Measurements from ENCODE around the gene CCNQ.

Gene CCNQ

DNA sequence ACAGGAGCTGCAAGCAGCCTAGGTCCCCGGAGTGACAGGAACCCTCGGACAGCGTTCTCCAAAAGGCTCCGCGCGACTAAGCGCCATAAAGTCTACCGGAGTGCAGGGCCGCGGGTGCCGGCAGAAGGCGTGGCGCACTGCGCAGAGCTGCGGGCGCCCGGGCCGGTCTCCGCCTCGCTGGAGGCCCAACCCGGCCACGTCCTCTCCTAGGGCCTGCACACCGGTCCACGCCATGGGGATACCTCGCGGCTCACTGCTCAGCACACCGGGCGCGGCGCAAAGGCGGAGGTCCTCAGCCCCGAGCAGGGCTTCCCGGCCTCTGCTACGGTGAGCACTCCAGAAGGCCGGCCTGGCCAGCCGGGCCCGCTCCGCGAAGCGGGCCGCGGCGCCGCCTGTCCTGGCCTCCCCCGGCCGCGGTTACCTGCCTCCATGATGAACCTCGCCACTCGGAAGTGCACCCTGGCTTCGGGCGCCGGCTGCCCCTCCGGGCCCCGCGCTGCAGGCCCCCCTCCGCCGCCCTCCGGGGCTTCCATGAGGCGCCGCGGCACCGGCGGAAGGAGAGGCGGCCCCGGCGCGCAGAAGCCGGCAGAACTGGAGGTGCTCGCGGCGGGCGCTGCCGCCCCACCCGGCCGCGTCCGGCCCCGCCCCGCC, at the start of gene CCNQ:
CCNQ (minus strand) TSS at position 599 of the 651 bp plus-strand sequence; CDS start at position 533, 66 bp downstream.
- Histone ChIP-seq H3K9me3 (ENCODE audit: control insufficient read depth, insufficient read depth, low read depth, low read length) (no peaks in the 10 kb centered on the region), H3K27ac (ENCODE audit: extremely low read depth, low read depth, low read length) (peak within 1 kb of the TSS; percentile 65; the same call in 1 of the 2 replicates), H3K36me3 (ENCODE audit: control insufficient read depth in 2 of 2, insufficient read depth in 1 of 2, low read length in 2 of 2) (peaks cover 0 to 33% of the 10 kb centered on the region in 2 experiments; a peak in 2 of 3 replicates), H3K4me1 (ENCODE audit: control insufficient read depth, insufficient read depth, low read length) (no peaks in the 10 kb centered on the region), H3K4me3 (ENCODE audit: low read depth, low read length) (peak within 1 kb of the TSS; percentile 63)
- ChIA-PET CTCF (interaction anchor here (0.7 to 1.4 kb wide), 4 partner anchors 38 to 637 kb away, joined by 3 to 5 read pairs (median 4); no protein-coding TSS in a partner anchor), POLR2A (interaction anchor here (0.5 to 1.4 kb wide), 4 partner anchors 47 to 640 kb away, joined by 3 to 4 read pairs (median 4); partner anchors contain the start of gene DUSP9)
- TF ChIP-seq ZNF792 (tag by site-specific recombination; IDR thresholded peaks at IDR 0.05) (no peak), ZNF670 (tag by site-specific recombination; IDR thresholded peaks at IDR 0.05; ENCODE audit: low read depth) (no peak), ZBTB20 (tag by site-specific recombination; IDR thresholded peaks at IDR 0.05) (peak; percentile 58; the same call in 1 of the 2 replicates), ZNF423 (tag by site-specific recombination; IDR thresholded peaks at IDR 0.05) (no peak), ZNF473 (tag by site-specific recombination; IDR thresholded peaks at IDR 0.05) (no peak), OVOL3 (tag by site-specific recombination; IDR thresholded peaks at IDR 0.05) (no peak), ZBTB48 (tag by site-specific recombination; IDR thresholded peaks at IDR 0.05) (no peak), ZNF146 (tag by site-specific recombination; IDR thresholded peaks at IDR 0.05) (no peak), GLIS2 (tag by site-specific recombination; IDR thresholded peaks at IDR 0.05) (peak; percentile 36; the same call in 1 of the 2 replicates), ZNF48 (tag by site-specific recombination; IDR thresholded peaks at IDR 0.05) (no peak), ZNF221 (tag by site-specific recombination; IDR thresholded peaks at IDR 0.05; ENCODE audit: borderline replicate concordance) (no peak), SP3 (tag by site-specific recombination; IDR thresholded peaks at IDR 0.05) (peak; percentile 26; the same call in 1 of the 2 replicates), ZNF184 (tag by site-specific recombination; IDR thresholded peaks at IDR 0.05) (no peak), ZNF426 (tag by site-specific recombination; IDR thresholded peaks at IDR 0.05) (no peak), ZBTB1 (tag by site-specific recombination; IDR thresholded peaks at IDR 0.05) (no peak), SETDB1 (IDR thresholded peaks at IDR 0.05; ENCODE audit: insufficient read length, low read length) (no peak), ZNF600 (tag by site-specific recombination; IDR thresholded peaks at IDR 0.05) (0 out of 2 replicates have a peak, but pooled peaks have one; percentile 56), ZNF174 (tag by site-specific recombination; IDR thresholded peaks at IDR 0.05) (no peak)
- TF ChIP-seq, protein P1, sequence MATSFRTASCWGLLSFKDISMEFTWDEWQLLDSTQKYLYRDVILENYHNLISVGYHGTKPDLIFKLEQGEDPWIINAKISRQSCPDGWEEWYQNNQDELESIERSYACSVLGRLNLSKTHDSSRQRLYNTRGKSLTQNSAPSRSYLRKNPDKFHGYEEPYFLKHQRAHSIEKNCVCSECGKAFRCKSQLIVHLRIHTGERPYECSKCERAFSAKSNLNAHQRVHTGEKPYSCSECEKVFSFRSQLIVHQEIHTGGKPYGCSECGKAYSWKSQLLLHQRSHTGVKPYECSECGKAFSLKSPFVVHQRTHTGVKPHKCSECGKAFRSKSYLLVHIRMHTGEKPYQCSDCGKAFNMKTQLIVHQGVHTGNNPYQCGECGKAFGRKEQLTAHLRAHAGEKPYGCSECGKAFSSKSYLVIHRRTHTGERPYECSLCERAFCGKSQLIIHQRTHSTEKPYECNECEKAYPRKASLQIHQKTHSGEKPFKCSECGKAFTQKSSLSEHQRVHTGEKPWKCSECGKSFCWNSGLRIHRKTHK (tag by site-specific recombination; IDR thresholded peaks at IDR 0.05), result no peak
- TF ChIP-seq, protein P2, sequence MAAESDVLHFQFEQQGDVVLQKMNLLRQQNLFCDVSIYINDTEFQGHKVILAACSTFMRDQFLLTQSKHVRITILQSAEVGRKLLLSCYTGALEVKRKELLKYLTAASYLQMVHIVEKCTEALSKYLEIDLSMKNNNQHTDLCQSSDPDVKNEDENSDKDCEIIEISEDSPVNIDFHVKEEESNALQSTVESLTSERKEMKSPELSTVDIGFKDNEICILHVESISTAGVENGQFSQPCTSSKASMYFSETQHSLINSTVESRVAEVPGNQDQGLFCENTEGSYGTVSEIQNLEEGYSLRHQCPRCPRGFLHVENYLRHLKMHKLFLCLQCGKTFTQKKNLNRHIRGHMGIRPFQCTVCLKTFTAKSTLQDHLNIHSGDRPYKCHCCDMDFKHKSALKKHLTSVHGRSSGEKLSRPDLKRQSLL (tag by site-specific recombination; IDR thresholded peaks at IDR 0.05), result no peak
- TF ChIP-seq, protein P3, sequence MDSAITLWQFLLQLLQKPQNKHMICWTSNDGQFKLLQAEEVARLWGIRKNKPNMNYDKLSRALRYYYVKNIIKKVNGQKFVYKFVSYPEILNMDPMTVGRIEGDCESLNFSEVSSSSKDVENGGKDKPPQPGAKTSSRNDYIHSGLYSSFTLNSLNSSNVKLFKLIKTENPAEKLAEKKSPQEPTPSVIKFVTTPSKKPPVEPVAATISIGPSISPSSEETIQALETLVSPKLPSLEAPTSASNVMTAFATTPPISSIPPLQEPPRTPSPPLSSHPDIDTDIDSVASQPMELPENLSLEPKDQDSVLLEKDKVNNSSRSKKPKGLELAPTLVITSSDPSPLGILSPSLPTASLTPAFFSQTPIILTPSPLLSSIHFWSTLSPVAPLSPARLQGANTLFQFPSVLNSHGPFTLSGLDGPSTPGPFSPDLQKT (IDR thresholded peaks at IDR 0.05; ENCODE audit: borderline replicate concordance, low read depth, low read length), result no peak
- TF ChIP-seq, protein P4, sequence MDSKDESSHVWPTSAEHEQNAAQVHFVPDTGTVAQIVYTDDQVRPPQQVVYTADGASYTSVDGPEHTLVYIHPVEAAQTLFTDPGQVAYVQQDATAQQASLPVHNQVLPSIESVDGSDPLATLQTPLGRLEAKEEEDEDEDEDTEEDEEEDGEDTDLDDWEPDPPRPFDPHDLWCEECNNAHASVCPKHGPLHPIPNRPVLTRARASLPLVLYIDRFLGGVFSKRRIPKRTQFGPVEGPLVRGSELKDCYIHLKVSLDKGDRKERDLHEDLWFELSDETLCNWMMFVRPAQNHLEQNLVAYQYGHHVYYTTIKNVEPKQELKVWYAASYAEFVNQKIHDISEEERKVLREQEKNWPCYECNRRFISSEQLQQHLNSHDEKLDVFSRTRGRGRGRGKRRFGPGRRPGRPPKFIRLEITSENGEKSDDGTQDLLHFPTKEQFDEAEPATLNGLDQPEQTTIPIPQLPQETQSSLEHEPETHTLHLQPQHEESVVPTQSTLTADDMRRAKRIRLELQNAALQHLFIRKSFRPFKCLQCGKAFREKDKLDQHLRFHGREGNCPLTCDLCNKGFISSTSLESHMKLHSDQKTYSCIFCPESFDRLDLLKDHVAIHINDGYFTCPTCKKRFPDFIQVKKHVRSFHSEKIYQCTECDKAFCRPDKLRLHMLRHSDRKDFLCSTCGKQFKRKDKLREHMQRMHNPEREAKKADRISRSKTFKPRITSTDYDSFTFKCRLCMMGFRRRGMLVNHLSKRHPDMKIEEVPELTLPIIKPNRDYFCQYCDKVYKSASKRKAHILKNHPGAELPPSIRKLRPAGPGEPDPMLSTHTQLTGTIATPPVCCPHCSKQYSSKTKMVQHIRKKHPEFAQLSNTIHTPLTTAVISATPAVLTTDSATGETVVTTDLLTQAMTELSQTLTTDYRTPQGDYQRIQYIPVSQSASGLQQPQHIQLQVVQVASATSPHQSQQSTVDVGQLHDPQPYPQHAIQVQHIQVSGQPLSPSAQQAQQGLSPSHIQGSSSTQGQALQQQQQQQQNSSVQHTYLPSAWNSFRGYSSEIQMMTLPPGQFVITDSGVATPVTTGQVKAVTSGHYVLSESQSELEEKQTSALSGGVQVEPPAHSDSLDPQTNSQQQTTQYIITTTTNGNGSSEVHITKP (tag by site-specific recombination; IDR thresholded peaks at IDR 0.05), result no peak
- TF ChIP-seq, protein P5, sequence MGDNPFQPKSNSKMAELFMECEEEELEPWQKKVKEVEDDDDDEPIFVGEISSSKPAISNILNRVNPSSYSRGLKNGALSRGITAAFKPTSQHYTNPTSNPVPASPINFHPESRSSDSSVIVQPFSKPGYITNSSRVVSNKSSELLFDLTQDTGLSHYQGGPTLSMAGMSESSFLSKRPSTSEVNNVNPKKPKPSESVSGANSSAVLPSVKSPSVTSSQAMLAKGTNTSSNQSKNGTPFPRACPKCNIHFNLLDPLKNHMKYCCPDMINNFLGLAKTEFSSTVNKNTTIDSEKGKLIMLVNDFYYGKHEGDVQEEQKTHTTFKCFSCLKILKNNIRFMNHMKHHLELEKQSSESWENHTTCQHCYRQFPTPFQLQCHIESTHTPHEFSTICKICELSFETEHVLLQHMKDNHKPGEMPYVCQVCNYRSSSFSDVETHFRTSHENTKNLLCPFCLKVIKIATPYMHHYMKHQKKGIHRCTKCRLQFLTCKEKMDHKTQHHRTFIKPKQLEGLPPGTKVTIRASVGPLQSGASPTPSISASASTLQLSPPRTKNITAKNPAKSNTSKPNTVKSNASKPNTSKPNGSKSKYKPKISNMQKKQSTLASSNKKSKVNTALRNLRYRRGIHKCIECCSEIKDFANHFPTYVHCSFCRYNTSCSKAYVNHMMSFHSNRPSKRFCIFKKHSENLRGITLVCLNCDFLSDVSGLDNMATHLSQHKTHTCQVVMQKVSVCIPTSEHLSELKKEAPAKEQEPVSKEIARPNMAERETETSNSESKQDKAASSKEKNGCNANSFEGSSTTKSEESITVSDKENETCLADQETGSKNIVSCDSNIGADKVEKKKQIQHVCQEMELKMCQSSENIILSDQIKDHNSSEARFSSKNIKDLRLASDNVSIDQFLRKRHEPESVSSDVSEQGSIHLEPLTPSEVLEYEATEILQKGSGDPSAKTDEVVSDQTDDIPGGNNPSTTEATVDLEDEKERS (tag by site-specific recombination; IDR thresholded peaks at IDR 0.05), result no peak
